ENCODE results near the gene INHBA.

INHBA gene

GRCh38 chr7:41710838-41711237 lies 7.9 kb upstream of the INHBA start:
- no peak for DNase-seq

- no peak for DNase-seq
Measured at GRCh38 chr7:41709621-41710020, 6.7 kb upstream of the INHBA start.

DNA sequence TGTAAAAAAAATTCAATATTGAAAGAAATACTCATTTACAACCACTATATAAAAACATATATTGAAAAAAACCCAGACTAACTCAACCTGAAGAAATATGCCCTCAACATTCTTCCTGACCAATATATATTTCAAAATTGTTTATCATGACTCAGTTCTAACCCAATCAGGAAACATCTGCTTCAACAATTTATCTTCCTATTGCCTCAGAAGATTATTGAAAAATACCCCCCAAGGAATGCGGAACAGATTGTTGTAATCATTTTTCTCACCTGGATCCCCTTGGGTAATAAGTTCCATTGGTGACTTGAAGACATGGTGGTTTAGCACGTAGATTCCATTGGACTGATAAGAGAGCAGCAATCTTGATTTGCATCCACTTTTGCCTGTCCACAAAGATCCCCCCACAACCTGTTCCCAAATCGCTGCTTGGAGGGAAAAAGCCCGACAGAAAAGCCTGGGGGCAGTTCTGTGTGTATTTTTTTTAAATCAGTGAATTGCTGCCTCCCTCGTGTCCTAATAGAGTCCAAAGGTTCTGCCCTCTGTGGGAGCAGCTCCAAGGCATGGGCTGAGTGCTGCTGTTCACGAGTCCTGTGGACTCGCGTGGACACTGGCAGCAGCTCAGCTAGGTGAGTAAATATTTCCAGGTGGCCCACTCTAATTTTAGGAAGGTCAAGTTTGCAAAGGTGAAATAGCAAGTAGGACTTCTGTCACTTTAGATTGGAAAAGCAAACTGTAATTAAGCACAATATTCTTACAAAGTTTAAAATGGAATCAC lies 5.9 kb upstream of the INHBA start:
- DNase-seq = no peak

DNA sequence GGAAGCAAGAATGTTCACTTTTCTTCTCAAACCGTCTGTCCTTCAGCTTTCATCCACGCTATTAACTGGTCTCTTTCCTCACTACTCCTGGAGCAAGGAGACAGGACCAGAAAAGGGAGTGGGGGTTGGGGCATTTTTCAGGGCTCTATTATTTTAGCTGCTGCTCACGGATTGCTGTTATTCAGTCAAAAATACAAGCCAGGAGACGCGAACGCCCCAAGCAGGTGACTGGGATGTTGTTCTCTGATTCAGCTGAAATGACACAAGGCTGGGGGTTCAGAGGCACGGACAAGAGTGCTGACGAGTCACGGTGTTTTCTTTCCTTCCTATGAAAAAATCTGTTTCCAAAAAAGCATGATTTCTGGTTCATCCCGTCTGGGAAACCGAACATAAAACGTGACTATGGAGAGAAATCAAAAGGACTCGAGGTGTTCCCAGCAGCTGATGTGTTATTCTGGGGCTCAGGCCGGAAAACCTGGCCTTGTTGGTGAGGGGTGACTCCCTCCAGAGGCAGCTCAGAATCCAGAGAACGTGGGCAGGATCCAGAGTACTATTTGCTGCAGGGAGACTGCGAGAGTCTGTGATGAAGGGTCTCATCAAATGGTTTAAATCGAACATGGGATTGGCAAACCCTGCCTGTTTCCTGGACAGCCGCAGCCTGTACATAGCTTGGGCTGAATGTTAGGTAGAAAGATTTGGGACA lies 3.5 kb upstream of the INHBA start:
- no peak for DNase-seq

DNA sequence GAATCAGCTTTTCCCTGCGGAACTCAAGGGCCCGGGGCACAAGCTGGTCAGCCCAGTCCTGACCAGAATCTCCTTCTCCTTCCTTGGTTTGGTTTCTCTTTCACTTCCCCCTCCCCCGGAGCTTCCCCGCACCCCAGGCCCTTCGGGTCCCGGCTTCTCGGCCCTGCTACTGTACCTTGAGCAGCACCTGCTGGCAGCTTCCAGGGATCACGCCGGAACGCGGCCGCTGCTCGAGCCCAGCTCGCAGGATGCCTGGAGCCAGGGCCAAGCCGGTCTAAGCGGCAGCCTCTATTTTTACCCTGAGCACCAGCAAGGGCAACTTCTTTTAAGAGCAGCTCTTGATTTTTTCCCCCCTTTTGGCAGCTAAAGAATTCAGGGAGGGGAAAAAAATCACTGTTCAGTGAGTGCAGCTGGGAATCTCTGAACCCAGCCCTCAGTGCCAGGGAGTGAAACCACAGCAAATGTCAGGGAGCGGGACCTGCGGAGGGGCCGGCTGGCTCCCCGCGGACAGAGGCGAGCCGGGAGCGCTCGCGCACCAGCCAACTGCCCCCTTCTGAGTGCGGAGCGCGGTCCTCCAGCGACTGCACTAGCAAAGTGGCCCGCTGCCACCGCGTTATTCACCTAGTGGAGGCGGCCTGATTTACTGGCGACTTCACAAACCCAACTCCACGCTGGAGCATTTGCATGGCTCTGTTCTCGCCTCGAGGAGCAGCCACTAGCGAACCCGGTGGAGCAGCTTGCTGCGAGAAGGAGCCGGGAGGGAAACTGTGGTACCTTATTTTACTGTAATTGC lies 2.4 kb upstream of the INHBA start:
- peak; percentile 84 for DNase-seq

GRCh38 chr7:41701068-41701941 lies 1.6 kb downstream of the INHBA start:
- DNase-seq = no peak

GRCh38 chr7:41700044-41700471 lies 2.8 kb downstream of the INHBA start:
- no peak for DNase-seq

- DNase-seq = no peak
Measured at GRCh38 chr7:41699516-41699915, 3.4 kb downstream of the INHBA start.

- peak; percentile 49 for DNase-seq
Measured at GRCh38 chr7:41698726-41699125, 4.2 kb downstream of the INHBA start.

GRCh38 chr7:41698114-41698513 lies 4.8 kb downstream of the INHBA start:
- DNase-seq = no peak

- no peak for DNase-seq
Measured at GRCh38 chr7:41696323-41696916, 6.5 kb downstream of the INHBA start.

GRCh38 chr7:41695661-41696322 lies 7.1 kb downstream of the INHBA start:
- DNase-seq = no peak

- no peak for DNase-seq
Measured at GRCh38 chr7:41694495-41694894, 8.4 kb downstream of the INHBA start.

- DNase-seq = no peak
Measured at GRCh38 chr7:41693150-41693997, 9.5 kb downstream of the INHBA start.

DNA sequence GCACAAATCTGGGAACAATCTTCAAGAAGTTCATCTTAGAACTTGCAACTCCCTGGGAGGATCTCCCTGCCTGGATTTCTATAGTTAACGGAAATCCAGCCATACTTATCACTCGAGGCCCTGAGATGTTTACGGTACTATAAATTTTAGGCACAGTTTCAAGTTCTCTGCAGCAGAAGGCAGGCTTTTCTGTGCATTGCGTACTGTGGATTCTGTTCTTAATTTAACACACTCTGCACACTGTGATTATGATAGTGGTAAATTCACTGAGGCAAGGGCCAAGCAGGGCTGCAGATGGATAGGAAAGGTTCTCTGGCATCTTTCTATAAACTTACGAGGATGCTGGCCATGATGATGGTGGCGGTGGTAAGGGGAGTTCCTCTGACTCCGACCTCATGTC lies 10.6 kb downstream of the INHBA start:
- no peak for DNase-seq

DNA sequence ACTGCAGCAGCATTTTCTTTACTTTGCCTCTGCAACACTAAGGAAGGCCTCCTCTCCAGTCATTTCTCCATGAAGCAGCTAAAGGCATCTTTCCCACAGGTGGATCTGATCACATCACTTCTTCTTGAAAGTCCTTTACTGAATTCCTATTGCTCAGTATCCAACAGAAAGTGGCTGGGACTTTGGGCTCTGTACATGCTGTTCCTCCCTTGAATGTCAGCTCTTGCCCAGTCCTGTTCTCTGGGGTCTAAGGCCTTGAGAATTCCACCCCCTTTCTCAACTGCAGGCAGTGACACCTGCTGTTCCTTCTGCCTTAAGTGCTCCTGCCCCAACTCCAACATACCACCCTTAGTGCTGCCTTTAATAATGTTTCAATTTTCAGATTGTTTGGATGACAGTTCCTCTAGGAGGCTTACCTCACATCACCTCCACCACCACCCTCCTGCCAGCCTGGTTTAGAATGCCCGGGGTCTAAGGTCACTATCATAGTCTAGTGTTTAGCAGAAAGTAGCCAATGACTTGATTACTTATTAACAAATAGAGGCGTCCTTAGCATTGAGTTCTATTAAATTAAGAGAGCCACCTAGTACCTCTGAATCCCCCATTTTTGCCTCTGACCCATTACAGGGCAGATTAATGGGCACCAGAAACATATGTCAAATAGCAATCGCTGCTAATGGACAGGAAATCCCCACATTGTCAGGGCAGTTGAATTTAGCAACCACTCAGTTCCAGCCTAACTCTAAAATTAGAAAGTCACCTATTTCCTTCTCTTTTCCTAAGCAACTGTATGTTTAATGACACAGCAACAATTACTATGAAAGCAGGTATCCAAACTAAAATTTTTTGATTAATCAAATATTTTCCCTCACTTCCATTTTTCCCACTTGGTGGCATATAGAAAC lies 11.4 kb downstream of the INHBA start:
- no peak for DNase-seq

- DNase-seq = no peak
Measured at GRCh38 chr7:41689815-41690214, 13.1 kb downstream of the INHBA start.

DNA sequence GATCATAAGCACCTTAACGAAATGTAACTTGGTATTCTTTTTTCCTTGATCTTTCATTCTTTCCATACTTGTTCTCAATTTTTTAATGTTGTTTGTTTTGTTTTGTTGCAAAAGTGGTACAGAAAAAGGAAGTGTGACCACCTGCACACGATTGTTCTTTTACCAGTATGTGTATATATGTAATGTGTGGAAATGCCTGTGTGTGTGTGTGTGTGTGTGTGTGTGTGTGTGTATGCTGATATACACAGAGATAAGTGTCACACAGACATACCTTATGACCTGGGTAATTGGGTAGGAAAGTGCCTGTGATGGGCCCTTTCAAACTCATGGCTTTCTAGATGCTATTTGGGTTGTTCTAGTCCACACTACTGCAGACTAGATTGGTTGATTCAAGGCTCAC lies 14.0 kb downstream of the INHBA start:
- no peak for DNase-seq

DNA sequence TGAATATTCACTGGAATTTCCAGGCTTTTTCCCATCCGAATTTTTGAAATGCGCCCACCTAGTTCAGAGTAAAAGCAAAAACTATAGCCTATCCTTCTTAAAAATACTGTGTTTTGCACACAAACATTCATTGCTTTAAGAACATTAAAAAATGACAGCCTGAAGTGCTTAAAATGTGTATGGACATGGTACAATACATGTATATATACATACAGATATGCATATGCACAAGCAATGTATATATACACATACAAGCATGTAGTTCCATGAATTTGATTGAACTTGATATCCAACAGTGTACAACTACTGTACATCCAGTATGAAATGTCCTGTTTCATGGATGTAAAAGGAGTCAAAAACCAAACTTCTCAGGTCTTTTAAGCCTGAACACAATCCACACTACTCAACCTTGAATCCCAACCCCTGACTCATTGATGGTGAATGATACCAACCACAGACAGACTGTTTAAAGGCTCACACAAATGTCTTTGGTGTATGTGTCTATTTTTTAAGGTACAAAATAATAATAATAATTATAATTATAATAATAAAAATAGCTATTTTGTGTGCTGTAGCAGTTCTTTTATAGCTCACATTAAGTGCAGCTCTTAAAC lies 14.8 kb downstream of the INHBA start:
- no peak for DNase-seq
